RWPE1 (cell line): ENCODE data around the gene SMAD5.
A peak's percentile ranks its signal among the peaks of the same experiment; 100 is the strongest.

Experiments
- CTCF ChIA-PET: fragments of 350-600 bp; sonication (Branson Sonifier 250); formaldehyde crosslinking; extraction: SDS; loops from one replicate; lab custom pipeline; 2021; lab: Yijun Ruan, JAX
- POLR2A ChIA-PET: fragments of 400-600 bp; formaldehyde crosslinking; extraction: SDS; loops from one replicate; lab custom pipeline; 2020; ENCODE audit warnings: antibody characterized with exemption; ENCODE audit not compliant: low non-redundant PET; lab: Yijun Ruan, JAX
- DNase-seq: peaks from one replicate; pipeline ENCODE4 v3.0.0; 2012; ENCODE audit warnings: low spot score
- H3K27ac ChIP-seq: fragments of 450-650 bp; 2 replicates; pipeline ENCODE4 v1.5.1; 2017
- CTCF ChIP-seq: fragments of 450-650 bp; conservative IDR thresholded peaks from 2 replicates; pipeline ENCODE4 v1.5.1; 2017; ENCODE audit warnings: low read depth, mild to moderate bottlenecking

The SMAD5 gene

GRCh38 chr5:136113606-136114005 lies 19.0 kb upstream of the SMAD5 start:
- no peak for TF ChIP-seq CTCF
- no peak for DNase-seq
- H3K27ac ChIP-seq: no peak overlapping the region
- ChIA-PET CTCF (no interaction called here), POLR2A (no interaction called here)

GRCh38 chr5:136114414-136115125 lies 18.1 kb upstream of the SMAD5 start:
- DNase-seq: no peak
- H3K27ac ChIP-seq: no peak overlapping the region
- no peak for TF ChIP-seq CTCF
- ChIA-PET CTCF (interaction anchor here (0.5 to 0.6 kb wide), 2 partner anchors 64 to 802 kb away, joined by 3 read pairs; no protein-coding TSS in a partner anchor), POLR2A (no interaction called here)

GRCh38 chr5:136115183-136115865 lies 17.3 kb upstream of the SMAD5 start:
- POLR2A ChIA-PET: no interaction called here
- CTCF ChIA-PET: interaction anchor here (0.5 kb wide), 1 partner anchor 801 kb away, joined by 3 read pairs; no protein-coding TSS in a partner anchor
- no peak for TF ChIP-seq CTCF
- DNase-seq: no peak
- H3K27ac ChIP-seq: no peak overlapping the region

GRCh38 chr5:136120529-136120928 lies 12.1 kb upstream of the SMAD5 start:
- CTCF ChIA-PET: no interaction called here
- POLR2A ChIA-PET: no interaction called here

DNA sequence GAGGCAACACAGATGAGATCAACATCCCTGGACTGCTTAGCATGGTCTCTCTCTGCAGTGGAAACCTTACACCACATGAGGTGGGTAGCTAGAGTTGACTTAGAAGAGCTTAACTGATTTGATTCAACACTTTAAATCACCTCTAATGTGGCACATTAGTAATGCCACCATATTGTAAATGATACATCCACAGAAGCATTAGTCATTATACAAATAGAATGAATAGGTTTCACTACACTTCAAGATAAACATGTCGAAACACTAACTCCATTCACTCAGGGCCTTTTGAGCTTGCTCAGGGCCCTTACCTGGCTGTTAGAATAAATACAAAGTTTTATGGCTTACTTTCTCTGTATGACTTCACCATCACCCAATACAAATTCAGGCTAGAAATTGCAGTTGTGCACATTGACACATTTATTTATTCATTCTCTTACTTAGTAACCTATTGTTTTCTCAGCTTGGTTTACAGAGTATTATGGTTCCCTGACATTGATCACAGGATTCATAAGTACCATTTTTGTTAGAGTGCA lies 9.3 kb upstream of the SMAD5 start:
- DNase-seq: peak; percentile 92
- TF ChIP-seq CTCF: no peak
- ChIA-PET POLR2A (no interaction called here), CTCF (interaction anchor here (1.2 kb wide), 1 partner anchor 51 kb away, joined by 3 read pairs; no protein-coding TSS in a partner anchor)
- H3K27ac ChIP-seq: no peak overlapping the region

More at GRCh38 chr5:136120529-136120928, 12.1 kb upstream of the SMAD5 start:
- no peak overlapping the region for H3K27ac ChIP-seq
- no peak for TF ChIP-seq CTCF
- no peak for DNase-seq

GRCh38 chr5:136127560-136127959 lies 5.1 kb upstream of the SMAD5 start:
- TF ChIP-seq CTCF: no peak
- POLR2A ChIA-PET: no interaction called here

More at GRCh38 chr5:136127560-136127959, 5.1 kb upstream of the SMAD5 start:
- no peak overlapping the region for H3K27ac ChIP-seq
- DNase-seq: no peak
- CTCF ChIA-PET: interaction anchor here (1.0 kb wide), 1 partner anchor 148 kb away, joined by 4 read pairs; no protein-coding TSS in a partner anchor
